ENCODE measurements around the gene CDY2B. TPM values are rescaled to one million over a fixed set of nuclear protein-coding genes. Genes with fewer than 3 reads are reported as not detected.

Gene CDY2B
- total and polyA plus RNA-seq, 9 of the 15 experiments (the other 6 are each of a cell fraction or from before 2014, with no cell fraction given): not detected

Other genes starting within 250 kb of the CDY2B start
- gene CDY2A, start 145.6 kb upstream of the CDY2B start, total RNA-seq (2014; rRNA removed): not detected in 2 replicates
- not detected in 2 replicates for gene CDY2A, start 145.6 kb upstream of the CDY2B start, total RNA-seq (2014; rRNA removed; fragmentation: Illumina TruSeq; extraction: Trizol)
- not detected in 2 replicates for gene CDY2A, start 145.6 kb upstream of the CDY2B start, total RNA-seq (2015; rRNA removed; fragmentation: Illumina TruSeq; extraction: Trizol)
- not detected in 2 replicates for gene CDY2A, start 145.6 kb upstream of the CDY2B start, total RNA-seq (2021)
- not detected in 2 replicates for gene CDY2A, start 145.6 kb upstream of the CDY2B start, polyA plus RNA-seq (2011; rRNA removed)
- not detected in 2 replicates for gene CDY2A, start 145.6 kb upstream of the CDY2B start, polyA plus RNA-seq (2014; fragmentation: Illumina TruSeq; extraction: Trizol)
- not detected for gene CDY2A, start 145.6 kb upstream of the CDY2B start, polyA plus RNA-seq (2014; fragmentation: Nextera tagmentation; extraction: Ambion mirVana)
- gene CDY2A, start 145.6 kb upstream of the CDY2B start, polyA plus RNA-seq (2014; rRNA removed): not detected in 2 replicates

Data from K562 (cell line).